Suprapubic skin (tissue), 4 donors: ENCODE data around the gene C19orf25.

Experiments
- EP300 ChIP-seq: sonication (generic); formaldehyde crosslinking; IDR thresholded peaks from one replicate; pipeline ENCODE4 v1.6.1; 2017; ENCODE audit warnings: antibody characterized with exemption
- POLR2A ChIP-seq, 2 donors: fragments of 450-650 bp; IDR thresholded peaks; one replicate each; pipeline ENCODE4 v1.6.1; 2017; ENCODE audit warnings: antibody characterized with exemption in 2 of 2, mild to moderate bottlenecking in 2 of 2, moderate library complexity in 2 of 2
- POLR2AphosphoS5 ChIP-seq, 3 donors: sonication (generic); formaldehyde crosslinking; IDR thresholded peaks; one replicate each; pipeline ENCODE4 v1.6.1; 2017; ENCODE audit warnings: antibody characterized with exemption in 3 of 3
- TF ChIP-seq, protein P1 (sequence below), 2 donors: fragments of 200-600 bp in 1 of 2; fragments of 450-650 bp in 1 of 2; sonication (generic) in 1 of 2; IDR thresholded peaks; one replicate each; pipeline ENCODE4 v1.5.1; 2016 to 2019; ENCODE audit warnings: antibody characterized with exemption in 2 of 2, mild to moderate bottlenecking in 1 of 2, moderate library complexity in 1 of 2

DNA sequence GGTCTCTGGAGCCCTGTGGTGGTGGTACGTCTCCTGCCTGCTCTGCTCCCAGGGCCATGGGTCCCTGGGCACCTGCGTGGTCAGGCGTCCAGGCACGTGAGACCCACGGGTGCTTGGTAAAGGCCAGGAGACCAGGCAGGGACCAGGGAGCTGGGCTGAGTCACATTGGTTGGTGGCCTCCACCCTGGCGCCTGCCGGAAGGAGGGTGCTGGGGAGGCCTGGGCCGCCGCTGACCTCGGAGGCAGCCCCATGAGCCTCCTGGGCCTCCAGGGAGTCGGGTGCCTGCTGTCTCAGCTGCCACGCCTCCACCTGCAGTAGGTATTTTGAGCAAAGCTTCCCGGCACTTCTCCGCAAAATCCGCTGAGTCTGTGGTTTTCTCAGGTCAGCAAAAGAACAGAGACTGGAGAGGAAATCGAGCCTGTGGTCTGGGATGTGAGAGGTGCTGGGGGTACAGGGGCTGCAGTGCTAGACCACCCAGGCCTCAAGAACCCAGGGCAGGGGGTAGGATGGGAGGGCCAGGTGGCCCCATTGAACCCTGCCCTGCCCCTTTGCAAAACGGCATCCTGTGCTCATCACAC lies 41.3 kb upstream of the C19orf25 start:
- no peak for TF ChIP-seq POLR2A (IDR thresholded peaks at IDR 0.05)
- TF ChIP-seq EP300 = no peak
- TF ChIP-seq, protein P1, sequence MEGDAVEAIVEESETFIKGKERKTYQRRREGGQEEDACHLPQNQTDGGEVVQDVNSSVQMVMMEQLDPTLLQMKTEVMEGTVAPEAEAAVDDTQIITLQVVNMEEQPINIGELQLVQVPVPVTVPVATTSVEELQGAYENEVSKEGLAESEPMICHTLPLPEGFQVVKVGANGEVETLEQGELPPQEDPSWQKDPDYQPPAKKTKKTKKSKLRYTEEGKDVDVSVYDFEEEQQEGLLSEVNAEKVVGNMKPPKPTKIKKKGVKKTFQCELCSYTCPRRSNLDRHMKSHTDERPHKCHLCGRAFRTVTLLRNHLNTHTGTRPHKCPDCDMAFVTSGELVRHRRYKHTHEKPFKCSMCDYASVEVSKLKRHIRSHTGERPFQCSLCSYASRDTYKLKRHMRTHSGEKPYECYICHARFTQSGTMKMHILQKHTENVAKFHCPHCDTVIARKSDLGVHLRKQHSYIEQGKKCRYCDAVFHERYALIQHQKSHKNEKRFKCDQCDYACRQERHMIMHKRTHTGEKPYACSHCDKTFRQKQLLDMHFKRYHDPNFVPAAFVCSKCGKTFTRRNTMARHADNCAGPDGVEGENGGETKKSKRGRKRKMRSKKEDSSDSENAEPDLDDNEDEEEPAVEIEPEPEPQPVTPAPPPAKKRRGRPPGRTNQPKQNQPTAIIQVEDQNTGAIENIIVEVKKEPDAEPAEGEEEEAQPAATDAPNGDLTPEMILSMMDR (IDR thresholded peaks at IDR 0.05) = no peak
- no peak for TF ChIP-seq POLR2AphosphoS5 (IDR thresholded peaks at IDR 0.05)
